Head of caudate nucleus (tissue), 42 donors: ENCODE measurements around the gene ANKRD12.
"Not testable (repeated sequence)": the region's sequence is repeated elsewhere in the genome, so short reads cannot be mapped to it uniquely, and the experiment has no call there.

Experiments used
- DNase-seq, 42 donors: peaks; one replicate each; pipeline versions ENCODE4 v3.0.0 to v3.0.0-alpha.2; 2020 to 2021; ENCODE audit warnings: mixed read lengths in 7 of 42
- intact Hi-C: fragments of 100-400 bp; cut with DNase I; formaldehyde crosslinking; loops from one replicate; pipeline ENCODE4 v1.15.0; 2022

Gene ANKRD12

GRCh38 chr18:9136315-9137155, at the start of gene ANKRD12:
TSS of gene ANKRD12 (plus strand) at chr18:9136781. CDS start at chr18:9182433, 45,652 bp downstream.
- peak; percentile 91 to 99 (median 98) for DNase-seq
- intact Hi-C loops: loop anchor here (1.0 to 10.0 kb wide), 3 partner anchors 34 to 478 kb away; partner anchors contain the start of genes MTCL1, NDUFV2 and PPP4R1

GRCh38 chr18:9087144-9087543, 49.4 kb upstream of the ANKRD12 start:
- intact Hi-C loops: no loop called here
- no peak for DNase-seq

- no peak for DNase-seq
- intact Hi-C loops: no loop called here
Observed at GRCh38 chr18:9088252-9088651, 48.3 kb upstream of the ANKRD12 start.

- intact Hi-C loops, DNase-seq: not testable (repeated sequence)
Observed at GRCh38 chr18:9088727-9089126, 47.9 kb upstream of the ANKRD12 start.

GRCh38 chr18:9090578-9090977, 46.0 kb upstream of the ANKRD12 start:
- intact Hi-C loops: no loop called here

GRCh38 chr18:9091066-9091476, 45.5 kb upstream of the ANKRD12 start:
- intact Hi-C loops: no loop called here

More at GRCh38 chr18:9090578-9090977, 46.0 kb upstream of the ANKRD12 start:
- DNase-seq: no peak

GRCh38 chr18:9092665-9093064, 43.9 kb upstream of the ANKRD12 start:
- DNase-seq: no peak

More at GRCh38 chr18:9091066-9091476, 45.5 kb upstream of the ANKRD12 start:
- no peak for DNase-seq

GRCh38 chr18:9093109-9093508, 43.5 kb upstream of the ANKRD12 start:
- DNase-seq, intact Hi-C loops: not testable (repeated sequence)

More at GRCh38 chr18:9092665-9093064, 43.9 kb upstream of the ANKRD12 start:
- intact Hi-C loops: no loop called here

GRCh38 chr18:9094307-9095226, 42.0 kb upstream of the ANKRD12 start:
- intact Hi-C loops: no loop called here
- no peak for DNase-seq

- intact Hi-C loops: no loop called here
- no peak for DNase-seq
Observed at GRCh38 chr18:9095297-9096006, 41.1 kb upstream of the ANKRD12 start.

GRCh38 chr18:9096007-9096371, 40.6 kb upstream of the ANKRD12 start:
- intact Hi-C loops: no loop called here
- DNase-seq: no peak

- intact Hi-C loops: no loop called here
- DNase-seq: no peak
Observed at GRCh38 chr18:9096685-9097084, 39.9 kb upstream of the ANKRD12 start.

GRCh38 chr18:9097349-9097748, 39.2 kb upstream of the ANKRD12 start:
- intact Hi-C loops: no loop called here
- DNase-seq: no peak

GRCh38 chr18:9100796-9101195, 35.8 kb upstream of the ANKRD12 start:
- intact Hi-C loops: loop anchor here (10.0 kb wide), 1 partner anchor 514 kb away; the partner anchor contains the start of gene PPP4R1
- no peak for DNase-seq

GRCh38 chr18:9101730-9102507, 34.7 kb upstream of the ANKRD12 start:
- DNase-seq: no peak
- intact Hi-C loops: loop anchor here (1.0 to 10.0 kb wide), 2 partner anchors 34 to 513 kb away; partner anchors contain the start of genes ANKRD12 and PPP4R1

GRCh38 chr18:9102508-9103375, 33.8 kb upstream of the ANKRD12 start, which contains the start of gene NDUFV2:
TSS of gene NDUFV2 (plus strand) at chr18:9102699. CDS start at chr18:9102744, 45 bp downstream.
- intact Hi-C loops: loop anchor here (1.0 to 10.0 kb wide), 2 partner anchors 34 to 512 kb away; partner anchors contain the start of genes ANKRD12 and PPP4R1
- DNase-seq: peak; percentile 84 to 99 (median 97)

- intact Hi-C loops: loop anchor here (10.0 kb wide), 1 partner anchor 511 kb away; the partner anchor contains the start of gene PPP4R1
- no peak for DNase-seq
Observed at GRCh38 chr18:9103376-9103873, 33.2 kb upstream of the ANKRD12 start.
